Measurements from ENCODE around the gene SLC9A9. TPM values are rescaled to one million over a fixed set of nuclear protein-coding genes. Genes with fewer than 3 reads are reported as not detected.
A peak's percentile ranks its signal among the peaks of the same experiment; 100 is the strongest.

Gene SLC9A9
- total and polyA plus RNA-seq, 8 donors = 0.28 to 5.9 (median 0.75) TPM

- no peaks in the 10 kb centered on the region for H3K27me3 ChIP-seq
- peaks cover 0 to 12% (median 0%) of the 10 kb centered on the region in 3 donors for H3K4me1 ChIP-seq
- ATAC-seq (peak in 2 of 4 donors; percentile 30 to 59), DNase-seq (no peak), FAIRE-seq (no peak)
- intact Hi-C loops (cut with DNase I) = no loop called here
- no peaks in the 10 kb centered on the region for H3K9me3 ChIP-seq
- no peak overlapping the region for H3K27ac ChIP-seq
- H3K4me3 ChIP-seq = no peak overlapping the region
- H3K36me3 ChIP-seq = no peaks in the 10 kb centered on the region
- WGBS, 2 donors = 71 to 75% methylated on average over 6 of the region's 6 CpGs
- no peak for TF ChIP-seq CTCF (IDR thresholded peaks at IDR 0.05)
Observed at GRCh38 chr3:143352850-143353550, 495.3 kb downstream of the SLC9A9 start.

GRCh38 chr3:143351895-143352608, 496.2 kb downstream of the SLC9A9 start:
- no peak overlapping the region for H3K27ac ChIP-seq
- H3K27me3 ChIP-seq = no peaks in the 10 kb centered on the region
- intact Hi-C loops (cut with DNase I) = no loop called here
- 76 to 82% methylated on average over 4 of the region's 4 CpGs for WGBS, 2 donors
- no peaks in the 10 kb centered on the region for H3K9me3 ChIP-seq
- no peaks in the 10 kb centered on the region for H3K36me3 ChIP-seq
- no peak for FAIRE-seq
- H3K4me1 ChIP-seq = peaks cover 0 to 12% (median 0%) of the 10 kb centered on the region in 3 donors
- no peak for ATAC-seq
- H3K4me3 ChIP-seq = no peak overlapping the region
- no peak for TF ChIP-seq CTCF (IDR thresholded peaks at IDR 0.05)
- DNase-seq = no peak

- Histone ChIP-seq H3K27me3 (no peaks in the 10 kb centered on the region), H3K4me3 (no peak overlapping the region), H3K9me3 (no peaks in the 10 kb centered on the region), H3K36me3 (no peaks in the 10 kb centered on the region), H3K4me1 (peaks cover 0 to 12% (median 0%) of the 10 kb centered on the region in 3 donors), H3K27ac (no peak overlapping the region)
- no peak for TF ChIP-seq CTCF (IDR thresholded peaks at IDR 0.05)
- DNase-seq = no peak
- no peak for ATAC-seq
- no peak for FAIRE-seq
- WGBS, 2 donors = 36 to 83% methylated on average over 2 of the region's 2 CpGs
- intact Hi-C loops (cut with DNase I) = no loop called here
Observed at GRCh38 chr3:143351354-143351753, 496.9 kb downstream of the SLC9A9 start.

- no peak for ATAC-seq
- H3K27me3 ChIP-seq = no peaks in the 10 kb centered on the region
- WGBS, 2 donors = 76 to 98% methylated on average over 2 of the region's 2 CpGs
- intact Hi-C loops (cut with DNase I) = no loop called here
- H3K9me3 ChIP-seq = no peaks in the 10 kb centered on the region
- no peaks in the 10 kb centered on the region for H3K36me3 ChIP-seq
- H3K4me3 ChIP-seq = no peak overlapping the region
- FAIRE-seq = no peak
- H3K4me1 ChIP-seq = no peaks in the 10 kb centered on the region
- DNase-seq = no peak
- no peak overlapping the region for H3K27ac ChIP-seq
- TF ChIP-seq CTCF (IDR thresholded peaks at IDR 0.05) = no peak
Observed at GRCh38 chr3:143349455-143349854, 498.8 kb downstream of the SLC9A9 start.
